Panc1 (cell line): Measurements from ENCODE around the gene MAPK10.

ENCODE experiments used
- POLR2AphosphoS5 ChIP-seq: IDR thresholded peaks from 2 replicates; pipeline ENCODE4 v1.6.1; 2012; ENCODE audit warnings: mild to moderate bottlenecking, low read depth, low read length, moderate library complexity
- REST ChIP-seq, 2 experiments: IDR thresholded peaks; 2 replicates each; pipeline ENCODE4 v1.6.1; 2011 to 2012; ENCODE audit warnings: low read depth in 2 of 2, control low read depth in 1 of 2, low read length in 1 of 2, mild to moderate bottlenecking in 1 of 2, moderate library complexity in 1 of 2; ENCODE audit not compliant: insufficient read depth in 1 of 2
- SIN3A ChIP-seq: IDR thresholded peaks from 2 replicates; pipeline ENCODE4 v1.6.1; 2012; ENCODE audit warnings: low read depth, mild to moderate bottlenecking, low read length, moderate library complexity, borderline replicate concordance; ENCODE audit not compliant: insufficient read depth
- TF ChIP-seq, protein P1 (sequence below): fragments of 450-650 bp; IDR thresholded peaks from 2 replicates; pipeline ENCODE4 v1.5.1; 2017; ENCODE audit warnings: mild to moderate bottlenecking

DNA sequence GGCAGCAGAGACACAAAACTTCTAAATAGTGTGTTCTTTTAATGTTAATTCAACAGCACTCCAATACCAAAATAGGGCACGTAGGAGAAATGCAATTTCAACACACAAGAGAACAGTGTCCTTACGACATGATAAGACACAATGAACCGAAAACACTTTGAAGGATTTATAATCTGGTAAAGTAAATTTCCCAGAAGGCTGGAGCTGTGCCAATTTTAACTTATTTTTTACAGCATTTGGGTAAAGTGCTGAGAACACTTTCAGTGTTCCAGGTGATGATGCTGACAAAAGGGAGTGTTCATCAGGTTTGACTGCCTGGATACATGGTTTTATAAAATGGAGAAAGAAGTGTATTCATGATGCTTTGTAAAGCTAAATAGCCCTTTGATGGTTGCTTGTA lies 76.5 kb downstream of the MAPK10 start:
- TF ChIP-seq, protein P1, sequence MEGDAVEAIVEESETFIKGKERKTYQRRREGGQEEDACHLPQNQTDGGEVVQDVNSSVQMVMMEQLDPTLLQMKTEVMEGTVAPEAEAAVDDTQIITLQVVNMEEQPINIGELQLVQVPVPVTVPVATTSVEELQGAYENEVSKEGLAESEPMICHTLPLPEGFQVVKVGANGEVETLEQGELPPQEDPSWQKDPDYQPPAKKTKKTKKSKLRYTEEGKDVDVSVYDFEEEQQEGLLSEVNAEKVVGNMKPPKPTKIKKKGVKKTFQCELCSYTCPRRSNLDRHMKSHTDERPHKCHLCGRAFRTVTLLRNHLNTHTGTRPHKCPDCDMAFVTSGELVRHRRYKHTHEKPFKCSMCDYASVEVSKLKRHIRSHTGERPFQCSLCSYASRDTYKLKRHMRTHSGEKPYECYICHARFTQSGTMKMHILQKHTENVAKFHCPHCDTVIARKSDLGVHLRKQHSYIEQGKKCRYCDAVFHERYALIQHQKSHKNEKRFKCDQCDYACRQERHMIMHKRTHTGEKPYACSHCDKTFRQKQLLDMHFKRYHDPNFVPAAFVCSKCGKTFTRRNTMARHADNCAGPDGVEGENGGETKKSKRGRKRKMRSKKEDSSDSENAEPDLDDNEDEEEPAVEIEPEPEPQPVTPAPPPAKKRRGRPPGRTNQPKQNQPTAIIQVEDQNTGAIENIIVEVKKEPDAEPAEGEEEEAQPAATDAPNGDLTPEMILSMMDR: no peak
- TF ChIP-seq POLR2AphosphoS5 (no peak), SIN3A (no peak), REST (IDR thresholded peaks at IDR 0.05; ENCODE audit: insufficient read depth in 1 of 2, low read depth in 2 of 2, low read length in 1 of 2) (no peak)
